GM19467 (cell line): ENCODE results near the gene KY.
"Not testable (repeated sequence)": the region's sequence is repeated elsewhere in the genome, so short reads cannot be mapped to it uniquely, and the experiment has no call there.

Experiments
- ATAC-seq: cut with Tn5 transposase; IDR thresholded peaks from one replicate; pipeline ENCODE4 v1.9.1; 2021; ENCODE audit warnings: mild to moderate bottlenecking, moderate library complexity; ENCODE audit not compliant: unreplicated experiment

The KY gene

DNA sequence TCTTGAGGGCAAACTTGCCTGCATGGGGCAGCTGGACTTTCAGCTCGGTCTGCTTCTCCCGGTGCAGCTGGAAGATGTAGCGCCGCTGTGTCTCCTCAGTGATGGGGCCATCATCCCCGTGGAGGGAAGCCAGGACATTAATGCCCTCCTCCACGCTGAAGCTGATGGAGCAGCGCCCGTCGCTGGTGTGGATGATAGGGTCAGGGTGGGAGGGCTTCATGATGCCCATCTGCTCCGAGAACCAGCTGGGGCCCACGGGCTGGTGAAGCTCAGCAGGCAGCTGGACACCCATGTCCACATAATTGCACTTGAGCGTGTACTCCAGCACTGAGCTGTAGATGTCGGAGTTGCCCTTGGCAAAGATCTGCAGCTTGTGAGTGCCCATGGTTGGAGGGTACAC lies 46.9 kb downstream of the KY start:
- no peak for ATAC-seq

GRCh38 chr3:134603480-134603879 lies 47.3 kb downstream of the KY start:
- ATAC-seq: no peak

- no peak for ATAC-seq
Measured at GRCh38 chr3:134602440-134602814, 48.4 kb downstream of the KY start.

- ATAC-seq: no peak
Measured at GRCh38 chr3:134601539-134602439, 49.0 kb downstream of the KY start.

DNA sequence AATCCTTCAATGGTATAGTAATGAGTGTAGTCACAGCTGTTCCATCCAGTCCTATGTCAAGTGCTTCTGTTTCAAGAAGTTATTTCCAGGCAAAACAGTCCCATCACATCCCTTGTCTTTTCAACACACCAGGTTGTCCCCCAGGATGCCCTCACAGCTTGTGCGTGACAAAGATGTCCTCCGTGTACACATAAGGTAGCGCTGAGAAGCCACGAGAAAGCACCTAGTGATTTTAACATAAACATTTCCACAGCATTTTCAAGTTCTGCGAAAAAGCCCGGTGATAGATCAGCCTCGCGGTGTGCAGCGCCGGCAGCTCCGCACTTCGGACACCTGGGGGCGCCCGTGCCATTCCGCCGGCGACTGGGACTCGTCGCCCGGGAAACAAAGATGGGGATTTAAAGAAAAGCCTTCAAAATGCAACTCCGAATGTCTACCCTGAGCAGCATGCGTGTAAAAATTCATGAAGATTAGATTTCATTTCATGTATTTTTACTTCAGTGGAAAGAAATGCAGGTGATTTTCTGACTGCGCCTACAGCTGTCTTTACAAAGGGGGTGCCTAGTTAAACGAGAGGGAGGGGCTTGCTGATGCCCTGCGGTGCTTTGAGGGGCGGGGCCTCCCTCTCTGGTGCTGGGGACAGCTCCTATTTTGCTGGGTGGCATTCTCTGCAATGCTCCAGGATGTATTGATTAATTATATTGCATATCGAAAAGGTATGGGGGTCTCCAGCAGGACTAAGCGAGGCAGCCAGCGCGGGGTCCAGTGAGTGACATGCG lies 49.9 kb downstream of the KY start:
- peak; percentile 74 for ATAC-seq

GRCh38 chr3:134600206-134600605 lies 50.6 kb downstream of the KY start:
- ATAC-seq: no peak

GRCh38 chr3:134598763-134599545 lies 51.9 kb downstream of the KY start:
- ATAC-seq: no peak

DNA sequence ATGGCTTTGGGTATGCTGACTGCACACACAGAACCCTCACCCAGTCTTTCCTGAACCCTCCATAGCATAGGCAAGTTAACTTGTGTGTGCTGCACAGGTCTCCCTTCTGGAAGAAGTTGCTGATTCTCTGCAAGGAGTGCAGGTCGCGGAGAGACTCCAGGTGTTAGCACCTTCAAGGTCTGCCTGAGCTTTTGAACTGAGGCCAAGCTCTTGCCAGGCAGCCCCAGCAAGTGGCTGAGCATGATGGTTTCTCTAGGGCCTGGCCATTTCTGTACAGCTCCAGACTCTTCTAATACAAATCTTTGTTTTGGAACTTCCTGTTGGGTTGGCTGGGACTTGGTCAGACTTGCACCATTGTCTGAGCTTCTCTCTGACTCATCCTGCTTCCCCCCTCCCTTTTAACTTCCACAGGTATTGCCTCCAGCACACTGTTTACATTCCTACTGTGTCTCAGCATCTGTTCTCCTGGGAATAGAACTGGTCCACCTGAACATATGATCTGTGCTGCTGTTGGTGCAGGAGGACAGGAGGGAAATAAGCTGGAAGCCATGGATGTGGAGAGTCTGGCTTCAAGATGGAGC lies 53.3 kb downstream of the KY start:
- ATAC-seq: no peak

- ATAC-seq: not testable (repeated sequence)
Measured at GRCh38 chr3:134594986-134595385, 55.8 kb downstream of the KY start.

DNA sequence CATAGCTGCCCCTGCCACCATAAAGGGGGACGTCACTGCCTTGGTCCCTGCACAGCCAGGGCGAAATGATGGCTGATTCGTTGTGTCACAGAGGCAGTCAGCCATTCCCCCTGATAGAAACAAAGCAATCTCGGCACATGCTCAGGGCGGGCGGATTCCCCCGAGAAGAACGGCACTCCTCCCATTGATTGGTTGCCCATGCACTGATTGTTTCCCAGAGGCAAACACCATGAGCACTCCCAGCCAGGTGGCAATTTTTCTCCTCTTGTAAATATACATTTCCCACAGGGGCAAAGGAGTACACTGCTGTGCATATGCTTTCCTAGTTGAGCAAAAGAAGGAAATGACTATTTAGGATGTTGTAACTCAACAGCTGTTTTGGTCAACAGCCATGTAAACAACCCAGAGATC lies 56.5 kb downstream of the KY start:
- no peak for ATAC-seq

DNA sequence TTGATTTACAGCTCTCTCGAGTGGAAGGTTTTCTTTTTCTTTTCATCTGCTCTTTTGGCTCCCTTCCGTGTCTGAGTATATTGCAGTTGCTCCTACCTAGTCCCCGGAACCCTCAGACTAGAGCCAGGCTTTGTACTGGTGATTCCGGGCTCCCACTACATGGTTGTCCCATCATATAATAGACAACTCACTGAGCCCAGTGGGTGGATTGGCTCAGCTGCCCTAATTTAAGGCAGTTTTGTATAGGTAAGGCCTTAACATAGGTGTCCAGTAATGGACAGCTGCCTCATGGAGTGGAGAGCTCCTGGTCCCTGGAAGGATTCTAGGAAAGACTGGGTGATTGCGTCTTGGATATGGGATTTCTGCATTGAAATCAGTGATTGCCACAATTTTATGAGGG lies 58.0 kb downstream of the KY start:
- no peak for ATAC-seq

- no peak for ATAC-seq
Measured at GRCh38 chr3:134590766-134591165, 60.1 kb downstream of the KY start.

DNA sequence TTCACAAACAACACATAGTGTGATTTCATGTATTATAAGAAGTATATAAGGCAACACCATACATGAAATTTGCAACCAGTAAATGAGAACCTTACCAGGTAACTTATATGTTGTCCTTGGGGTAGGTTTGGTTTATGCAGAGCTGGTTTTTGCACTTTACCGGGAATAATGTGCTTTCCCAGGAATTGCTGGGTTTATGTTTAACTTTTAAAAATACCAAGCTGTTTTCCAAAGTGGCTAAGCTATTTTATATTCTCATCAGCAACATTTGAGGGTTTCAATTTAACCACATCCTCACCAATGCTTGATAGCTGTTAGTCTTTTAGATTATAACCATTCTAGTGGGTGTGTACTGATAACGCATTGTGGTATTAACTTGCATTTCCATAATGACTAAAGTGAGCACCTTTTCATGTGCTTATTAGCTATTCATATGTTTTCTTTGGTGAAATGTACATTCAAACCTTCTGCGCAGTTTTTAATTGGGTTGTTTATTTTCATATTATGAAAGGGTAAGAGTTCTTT lies 71.6 kb downstream of the KY start:
- ATAC-seq: no peak

DNA sequence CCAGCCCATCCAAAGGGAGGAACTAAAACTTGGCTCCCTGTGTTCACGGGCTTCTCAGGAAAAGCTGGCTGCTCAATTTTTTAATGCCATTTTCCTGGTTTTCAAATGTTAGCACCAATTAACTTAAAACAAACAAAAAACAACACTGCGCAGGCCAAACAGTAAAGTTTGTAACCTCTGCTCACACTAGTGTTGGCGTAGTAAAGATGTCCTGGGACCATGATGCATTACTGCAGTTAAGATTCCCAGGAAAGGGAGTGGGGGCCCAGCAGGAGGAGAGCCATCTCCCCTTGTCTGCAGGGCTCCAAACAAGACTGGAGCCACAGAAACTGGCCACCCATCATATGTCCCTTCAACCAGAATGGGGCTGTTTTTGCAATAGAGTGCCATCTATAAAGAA lies 74.0 kb downstream of the KY start:
- ATAC-seq: no peak

- no peak for ATAC-seq
Measured at GRCh38 chr3:134576426-134576825, 74.4 kb downstream of the KY start.

DNA sequence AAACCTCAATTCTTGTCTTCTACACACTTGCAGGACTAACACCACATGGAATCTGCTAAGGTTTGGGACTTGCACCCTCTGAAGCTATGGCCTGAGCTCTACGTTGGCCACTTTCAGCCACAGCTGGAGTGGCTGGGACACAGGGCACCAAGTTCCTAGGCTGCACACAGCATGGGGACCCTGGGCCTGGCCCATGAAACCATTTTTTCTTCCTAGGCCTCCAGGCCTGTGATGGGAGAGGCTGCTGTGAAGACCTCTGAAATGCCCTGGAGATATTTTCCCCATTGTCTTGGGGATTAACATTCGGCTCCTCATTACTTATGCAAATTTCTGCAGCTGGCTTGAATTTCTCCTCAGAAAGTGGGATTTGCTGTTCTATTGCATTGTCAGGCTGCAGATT lies 80.9 kb downstream of the KY start:
- not testable (repeated sequence) for ATAC-seq

DNA sequence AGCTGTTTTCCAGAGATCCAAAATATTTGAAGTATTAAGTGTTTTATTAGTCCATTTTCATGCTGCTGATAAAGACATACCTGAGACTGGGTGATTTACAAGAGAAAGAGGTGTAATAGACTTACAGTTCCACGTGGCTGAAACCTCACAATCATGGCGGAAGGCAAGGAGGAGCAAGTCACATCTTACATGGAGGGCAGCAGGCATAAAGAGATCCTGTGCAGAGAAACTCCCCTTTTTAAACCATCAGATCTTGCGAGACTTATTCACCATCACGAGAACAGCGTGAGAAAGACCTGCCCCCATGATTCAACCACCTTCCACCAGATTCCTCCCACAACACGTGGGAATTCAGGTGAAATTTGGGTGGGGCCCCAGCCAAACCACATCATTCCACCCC lies 82.0 kb downstream of the KY start:
- no peak for ATAC-seq

- ATAC-seq: no peak
Measured at GRCh38 chr3:134567605-134568004, 83.2 kb downstream of the KY start.

DNA sequence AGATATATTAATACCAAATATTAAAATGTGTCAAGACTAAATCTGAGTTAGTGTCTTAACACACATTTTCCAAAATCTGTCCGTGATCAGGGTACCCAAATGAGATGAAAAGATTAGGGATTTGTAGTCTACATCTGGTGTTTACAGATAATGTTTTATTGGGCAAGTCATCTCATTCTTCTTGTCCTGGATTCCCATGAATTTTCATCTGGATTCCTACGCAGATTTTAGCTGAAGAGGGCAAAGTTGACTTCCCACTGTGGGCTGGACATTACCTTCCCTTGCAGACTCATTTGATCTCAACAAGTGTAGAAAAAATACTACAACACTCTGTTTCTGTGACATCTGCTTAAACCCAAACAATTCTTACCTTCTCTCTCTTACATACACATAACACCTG lies 85.8 kb downstream of the KY start:
- no peak for ATAC-seq

- no peak for ATAC-seq
Measured at GRCh38 chr3:134563601-134564000, 87.2 kb downstream of the KY start.

GRCh38 chr3:134562055-134562454 lies 88.8 kb downstream of the KY start:
- no peak for ATAC-seq
